ENCODE data around the gene F10. TPM values are rescaled to one million over a fixed set of nuclear protein-coding genes. Genes with fewer than 3 reads are reported as not detected.

Gene F10
- total RNA-seq, 5 donors from 2014 or later (not counting 1 experiment from before 2014, with no cell fraction given), result not detected

- WGBS (ENCODE audit: insufficient coverage), result 89% methylated on average over 7 of the region's 11 CpGs
- no peak overlapping the region for H3K4me3 Mint-ChIP-seq
Measured at GRCh38 chr13:113137691-113138298, 15.2 kb downstream of the F10 start.

GRCh38 chr13:113138792-113139551, 16.4 kb downstream of the F10 start:
- ATAC-seq (replicated peaks in 1 of 4) (no peak), DNase-seq (no peak)
- Histone ChIP-seq H3K27me3 (replicated peaks in 1 of 2; ENCODE audit: control insufficient read depth in 2 of 2, extremely low read depth in 1 of 2, insufficient read depth in 2 of 2, low read length in 1 of 2) (peaks cover 3 to 11% of the 10 kb centered on the region in 2 experiments), H3K36me3 (ENCODE audit: control insufficient read depth in 2 of 2, extremely low read depth in 1 of 2, insufficient read depth in 1 of 2, low read length in 1 of 2) (no peaks in the 10 kb centered on the region), H3K4me1 (ENCODE audit: control insufficient read depth in 1 of 2, extremely low read depth in 1 of 2, insufficient read depth in 2 of 2, low read length in 2 of 2) (no peaks in the 10 kb centered on the region), H3K4me3 (ENCODE audit: control insufficient read depth in 1 of 2, extremely low read depth in 1 of 2, low read length in 1 of 2) (no peak overlapping the region), H3K9me3 (no peaks in the 10 kb centered on the region), H3K27ac (ENCODE audit: low read length) (no peak overlapping the region)
- no peak overlapping the region for H3K27ac Mint-ChIP-seq
- H3K36me3 Mint-ChIP-seq, result no peaks in the 10 kb centered on the region
- 86% methylated on average over 10 of the region's 16 CpGs for WGBS (ENCODE audit: insufficient coverage)
- H3K4me1 Mint-ChIP-seq, result no peaks in the 10 kb centered on the region
- peaks cover 2 to 7% of the 10 kb centered on the region in 2 donors for H3K27me3 Mint-ChIP-seq
- CTCF ChIA-PET, result no interaction called here
- no peak overlapping the region for H3K4me3 Mint-ChIP-seq
- POLR2A ChIA-PET, result no interaction called here
- H3K9me3 Mint-ChIP-seq, result no peaks in the 10 kb centered on the region

More at GRCh38 chr13:113137691-113138298, 15.2 kb downstream of the F10 start:
- Histone ChIP-seq H3K4me1 (ENCODE audit: control insufficient read depth in 1 of 2, extremely low read depth in 1 of 2, insufficient read depth in 2 of 2, low read length in 2 of 2) (no peaks in the 10 kb centered on the region), H3K4me3 (ENCODE audit: control insufficient read depth in 1 of 2, extremely low read depth in 1 of 2, low read length in 1 of 2) (no peak overlapping the region), H3K27ac (ENCODE audit: low read length) (no peak overlapping the region), H3K9me3 (no peaks in the 10 kb centered on the region), H3K27me3 (replicated peaks in 1 of 2; ENCODE audit: control insufficient read depth in 2 of 2, extremely low read depth in 1 of 2, insufficient read depth in 2 of 2, low read length in 1 of 2) (peaks cover 3 to 4% of the 10 kb centered on the region in 2 experiments), H3K36me3 (ENCODE audit: control insufficient read depth in 2 of 2, extremely low read depth in 1 of 2, insufficient read depth in 1 of 2, low read length in 1 of 2) (no peaks in the 10 kb centered on the region)
- Mint-ChIP-seq H3K4me1 (no peaks in the 10 kb centered on the region), H3K27ac (no peak overlapping the region), H3K36me3 (no peaks in the 10 kb centered on the region), H3K27me3 (peaks cover 2 to 7% of the 10 kb centered on the region in 2 donors), H3K9me3 (no peaks in the 10 kb centered on the region)
- CTCF ChIA-PET, result no interaction called here
- no peak for ATAC-seq (replicated peaks in 1 of 4)
- no peak for DNase-seq
- POLR2A ChIA-PET, result no interaction called here

- ATAC-seq (replicated peaks in 1 of 4) (no peak), DNase-seq (no peak)
- Histone ChIP-seq H3K4me1 (ENCODE audit: control insufficient read depth in 1 of 2, extremely low read depth in 1 of 2, insufficient read depth in 2 of 2, low read length in 2 of 2) (no peaks in the 10 kb centered on the region), H3K27ac (ENCODE audit: low read length) (no peak overlapping the region), H3K27me3 (replicated peaks in 1 of 2; ENCODE audit: control insufficient read depth in 2 of 2, extremely low read depth in 1 of 2, insufficient read depth in 2 of 2, low read length in 1 of 2) (peaks cover 3 to 15% of the 10 kb centered on the region in 2 experiments), H3K9me3 (no peaks in the 10 kb centered on the region), H3K36me3 (ENCODE audit: control insufficient read depth in 2 of 2, extremely low read depth in 1 of 2, insufficient read depth in 1 of 2, low read length in 1 of 2) (no peaks in the 10 kb centered on the region), H3K4me3 (ENCODE audit: control insufficient read depth in 1 of 2, extremely low read depth in 1 of 2, low read length in 1 of 2) (no peak overlapping the region)
- ChIA-PET CTCF (no interaction called here), POLR2A (no interaction called here)
- WGBS (ENCODE audit: insufficient coverage), result 42% methylated on average over 2 of the region's 5 CpGs
- Mint-ChIP-seq H3K27me3 (peaks cover 2 to 7% of the 10 kb centered on the region in 2 donors), H3K4me1 (no peaks in the 10 kb centered on the region), H3K4me3 (no peak overlapping the region), H3K36me3 (no peaks in the 10 kb centered on the region), H3K9me3 (no peaks in the 10 kb centered on the region), H3K27ac (no peak overlapping the region)
Measured at GRCh38 chr13:113139577-113139976, 17.0 kb downstream of the F10 start.

- no peak overlapping the region for H3K27ac ChIP-seq (ENCODE audit: low read length)
- H3K36me3 Mint-ChIP-seq, result no peaks in the 10 kb centered on the region
- no peaks in the 10 kb centered on the region for H3K4me1 ChIP-seq (ENCODE audit: control insufficient read depth in 1 of 2, extremely low read depth in 1 of 2, insufficient read depth in 2 of 2, low read length in 2 of 2)
- H3K9me3 Mint-ChIP-seq, result no peaks in the 10 kb centered on the region
- H3K4me3 Mint-ChIP-seq, result no peak overlapping the region
- peaks cover 3 to 16% of the 10 kb centered on the region in 2 experiments for H3K27me3 ChIP-seq (replicated peaks in 1 of 2; ENCODE audit: control insufficient read depth in 2 of 2, extremely low read depth in 1 of 2, insufficient read depth in 2 of 2, low read length in 1 of 2)
- DNase-seq, result no peak
- H3K27me3 Mint-ChIP-seq, result peaks cover 1 to 7% of the 10 kb centered on the region in 2 donors
- POLR2A ChIA-PET, result no interaction called here
- CTCF ChIA-PET, result no interaction called here
- 90% methylated on average over 26 of the region's 26 CpGs for WGBS (ENCODE audit: insufficient coverage)
- no peak for ATAC-seq (replicated peaks in 1 of 4)
- no peak overlapping the region for H3K4me3 ChIP-seq (ENCODE audit: control insufficient read depth in 1 of 2, extremely low read depth in 1 of 2, low read length in 1 of 2)
- no peaks in the 10 kb centered on the region for H3K36me3 ChIP-seq (ENCODE audit: control insufficient read depth in 2 of 2, extremely low read depth in 1 of 2, insufficient read depth in 1 of 2, low read length in 1 of 2)
- H3K27ac Mint-ChIP-seq, result no peak overlapping the region
- no peaks in the 10 kb centered on the region for H3K4me1 Mint-ChIP-seq
- H3K9me3 ChIP-seq, result no peaks in the 10 kb centered on the region
Measured at GRCh38 chr13:113140677-113141600, 18.3 kb downstream of the F10 start.

DNA sequence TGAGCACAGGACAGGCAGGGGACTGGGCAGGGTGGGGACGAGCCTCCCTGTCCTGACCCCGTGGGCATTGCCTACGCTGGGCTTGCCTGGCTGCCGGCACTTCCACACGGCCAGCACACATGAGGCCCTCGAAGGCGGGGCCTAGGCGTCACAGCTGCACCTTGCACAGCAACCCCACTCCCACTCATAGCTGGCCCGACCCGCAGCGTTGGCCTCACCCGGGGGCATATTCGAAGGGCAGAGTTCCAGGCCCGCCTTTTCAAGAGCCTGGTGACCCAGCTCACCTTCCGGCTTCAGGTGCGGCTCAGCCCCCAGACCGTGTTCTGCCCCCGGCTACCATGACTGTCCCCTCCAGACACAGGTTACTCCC, 19.0 kb downstream of the F10 start:
- Histone ChIP-seq H3K27ac (ENCODE audit: low read length) (no peak overlapping the region), H3K36me3 (ENCODE audit: control insufficient read depth in 2 of 2, extremely low read depth in 1 of 2, insufficient read depth in 1 of 2, low read length in 1 of 2) (no peaks in the 10 kb centered on the region), H3K4me3 (ENCODE audit: control insufficient read depth in 1 of 2, extremely low read depth in 1 of 2, low read length in 1 of 2) (no peak overlapping the region), H3K9me3 (no peaks in the 10 kb centered on the region), H3K4me1 (ENCODE audit: control insufficient read depth in 1 of 2, extremely low read depth in 1 of 2, insufficient read depth in 2 of 2, low read length in 2 of 2) (no peaks in the 10 kb centered on the region), H3K27me3 (replicated peaks in 1 of 2; ENCODE audit: control insufficient read depth in 2 of 2, extremely low read depth in 1 of 2, insufficient read depth in 2 of 2, low read length in 1 of 2) (peaks cover 3 to 19% of the 10 kb centered on the region in 2 experiments)
- no peaks in the 10 kb centered on the region for H3K36me3 Mint-ChIP-seq
- 90% methylated on average over 14 of the region's 18 CpGs for whole genome bisulfite sequencing (ENCODE audit: insufficient coverage)
- ATAC-seq (replicated peaks in 1 of 4) (no peak), DNase-seq (no peak)
- H3K9me3 Mint-ChIP-seq, result no peaks in the 10 kb centered on the region
- ChIA-PET POLR2A (no interaction called here), CTCF (interaction anchor here (0.7 to 0.8 kb wide), 3 partner anchors 83 to 493 kb away, joined by 3 to 4 read pairs (median 3); no protein-coding TSS in a partner anchor)
- H3K4me3 Mint-ChIP-seq, result no peak overlapping the region
- peaks cover 0 to 7% of the 10 kb centered on the region in 2 donors for H3K27me3 Mint-ChIP-seq
- no peak overlapping the region for H3K27ac Mint-ChIP-seq
- H3K4me1 Mint-ChIP-seq, result no peaks in the 10 kb centered on the region

DNA sequence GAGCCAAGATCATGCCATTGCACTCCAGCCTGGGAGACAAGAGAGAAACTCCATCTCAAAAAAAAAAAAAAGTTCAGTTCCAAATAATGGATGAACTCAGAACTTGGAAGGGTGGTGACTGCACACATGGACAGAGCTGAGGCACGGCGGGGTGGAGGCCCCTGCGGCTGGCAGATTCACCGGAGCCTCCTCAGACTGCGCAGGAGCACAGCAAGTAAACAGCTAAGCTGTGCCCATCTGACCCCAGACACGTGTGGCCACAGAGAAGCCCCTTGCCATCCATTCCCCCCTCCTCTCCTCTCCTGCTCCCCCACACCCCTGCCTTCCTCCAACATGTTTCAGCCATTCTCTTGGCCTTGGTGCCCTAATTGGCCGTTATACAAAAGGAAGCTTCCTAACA, 20.3 kb downstream of the F10 start:
- H3K27ac ChIP-seq (ENCODE audit: low read length), result no peak overlapping the region
- no peak overlapping the region for H3K4me3 Mint-ChIP-seq
- peaks cover 4 to 8% of the 10 kb centered on the region in 2 donors for H3K27me3 Mint-ChIP-seq
- H3K4me1 Mint-ChIP-seq, result no peaks in the 10 kb centered on the region
- peaks cover 0 to 28% of the 10 kb centered on the region in 2 experiments for H3K27me3 ChIP-seq (replicated peaks in 1 of 2; ENCODE audit: control insufficient read depth in 2 of 2, extremely low read depth in 1 of 2, insufficient read depth in 2 of 2, low read length in 1 of 2)
- ATAC-seq (replicated peaks in 1 of 4) (no peak), DNase-seq (no peak)
- H3K9me3 Mint-ChIP-seq, result no peaks in the 10 kb centered on the region
- H3K4me1 ChIP-seq (ENCODE audit: control insufficient read depth in 1 of 2, extremely low read depth in 1 of 2, insufficient read depth in 2 of 2, low read length in 2 of 2), result no peaks in the 10 kb centered on the region
- ChIA-PET POLR2A (interaction anchor here in 1 of 2 donors (0.7 kb wide), 1 partner anchor 133 kb away, joined by 10 read pairs; no protein-coding TSS in a partner anchor), CTCF (no interaction called here)
- WGBS (ENCODE audit: insufficient coverage), result 95% methylated on average over 6 of the region's 7 CpGs
- H3K4me3 ChIP-seq (ENCODE audit: control insufficient read depth in 1 of 2, extremely low read depth in 1 of 2, low read length in 1 of 2), result no peak overlapping the region
- no peaks in the 10 kb centered on the region for H3K36me3 ChIP-seq (ENCODE audit: control insufficient read depth in 2 of 2, extremely low read depth in 1 of 2, insufficient read depth in 1 of 2, low read length in 1 of 2)
- no peaks in the 10 kb centered on the region for H3K9me3 ChIP-seq
- H3K27ac Mint-ChIP-seq, result no peak overlapping the region
- H3K36me3 Mint-ChIP-seq, result no peaks in the 10 kb centered on the region

Measured in T-cell (primary cell).